H1 (cell line): Measurements from ENCODE around the gene RPAP3. TPM values are rescaled to one million over a fixed set of nuclear protein-coding genes. Genes with fewer than 3 reads are reported as not detected.

Experiments used
- CTCF ChIA-PET: fragments of 300-600 bp; sonication (Branson Sonifier 250); formaldehyde crosslinking; loops from one replicate; lab custom pipeline; 2021; ENCODE audit not compliant: partially characterized antibody; lab: Charles Lee
- POLR2A ChIA-PET: fragments of 300-600 bp; sonication (Branson Sonifier 250); formaldehyde crosslinking; loops from one replicate; lab custom pipeline; 2021; ENCODE audit warnings: inconsistent platforms; ENCODE audit not compliant: partially characterized antibody; lab: Charles Lee
- DNase-seq, 2 experiments: peaks; one replicate each; pipeline versions ENCODE4 v3.0.0 to v3.0.0-alpha.2; 2010 to 2022; ENCODE audit warnings: low spot score in 2 of 2, low read depth in 1 of 2, mixed read lengths in 1 of 2
- FAIRE-seq: peaks from 2 replicates; lab custom pipeline; 2011; peaks lifted over from hg19 to GRCh38; lab: Jason Lieb, UNC
- H2AFZ ChIP-seq: 2 replicates; pipeline ENCODE4 v1.8.1; 2012; ENCODE audit warnings: low read length, inconsistent platforms
- H2AK5ac ChIP-seq: 2 replicates; pipeline ENCODE4 v1.6.1; 2013; ENCODE audit warnings: low read depth, low read length
- H2BK120ac ChIP-seq: replicated peaks from 2 replicates; pipeline ENCODE3; 2013; ENCODE audit warnings: low read depth, low read length, inconsistent platforms
- H2BK12ac ChIP-seq: 2 replicates; pipeline ENCODE4 v1.6.1; 2013; ENCODE audit warnings: low read depth, low read length
- H2BK15ac ChIP-seq: 2 replicates; pipeline ENCODE4 v1.6.1; 2013; ENCODE audit warnings: low read length
- H2BK20ac ChIP-seq: 2 replicates; pipeline ENCODE4 v1.6.1; 2013; ENCODE audit warnings: low read length
- H2BK5ac ChIP-seq: 2 replicates; pipeline ENCODE4 v1.6.1; 2013; ENCODE audit warnings: low read depth, low read length
- H3K14ac ChIP-seq: 2 replicates; pipeline ENCODE4 v1.6.1; 2013; ENCODE audit warnings: inconsistent platforms; ENCODE audit not compliant: insufficient read length
- H3K18ac ChIP-seq: 2 replicates; pipeline ENCODE4 v1.6.1; 2013; ENCODE audit warnings: low read length; ENCODE audit errors: extremely low read depth
- H3K23ac ChIP-seq: 2 replicates; pipeline ENCODE4 v1.6.1; 2013; ENCODE audit warnings: inconsistent platforms; ENCODE audit not compliant: insufficient read length
- H3K23me2 ChIP-seq: 2 replicates; pipeline ENCODE4 v1.6.1; 2013; ENCODE audit warnings: low read depth, low read length
- H3K27ac ChIP-seq: 2 replicates; pipeline ENCODE4 v1.6.1; 2011; ENCODE audit warnings: low read depth, low read length, inconsistent platforms
- H3K27me3 ChIP-seq, 4 experiments: replicated peaks in 1 of 4; 1 replicate in 1 of 4; 2 replicates in 3 of 4; pipeline versions ENCODE4 v1.6.1 to v1.8.1; 2011 to 2013; ENCODE audit warnings: low read length in 3 of 4, mild to moderate bottlenecking in 3 of 4, inconsistent platforms in 2 of 4, mixed read lengths in 2 of 4, moderate library complexity in 1 of 4; ENCODE audit not compliant: control insufficient read depth in 3 of 4, insufficient read depth in 3 of 4; ENCODE audit errors: extremely low read depth in 1 of 4
- H3K36me3 ChIP-seq, 4 experiments: 2 replicates each; pipeline versions ENCODE4 v1.6.1 to v1.8.1; 2011 to 2013; ENCODE audit warnings: mild to moderate bottlenecking in 4 of 4, low read length in 3 of 4, moderate library complexity in 2 of 4, control low read depth in 1 of 4, inconsistent platforms in 1 of 4; ENCODE audit not compliant: insufficient read depth in 4 of 4, control insufficient read depth in 2 of 4
- H3K4ac ChIP-seq: replicated peaks from 2 replicates; pipeline ENCODE3; 2013; ENCODE audit warnings: low read length, low read depth, mixed read lengths, inconsistent platforms; ENCODE audit not compliant: insufficient read length
- H3K4me1 ChIP-seq, 4 experiments: replicated peaks in 1 of 4; 1 replicate in 1 of 4; 2 replicates in 3 of 4; pipeline versions ENCODE4 v1.6.1 to v1.8.1; 2011 to 2013; ENCODE audit warnings: low read length in 3 of 4, inconsistent platforms in 2 of 4, mixed read lengths in 1 of 4; ENCODE audit not compliant: insufficient read depth in 4 of 4, control insufficient read depth in 3 of 4
- H3K4me2 ChIP-seq, 2 experiments: 2 replicates each; pipeline versions ENCODE4 v1.6.1 to v1.8.1; 2011 to 2013; ENCODE audit warnings: low read depth in 2 of 2, low read length in 2 of 2, control low read depth in 1 of 2, inconsistent platforms in 1 of 2, mild to moderate bottlenecking in 1 of 2; ENCODE audit not compliant: insufficient read depth in 1 of 2
- H3K4me3 ChIP-seq, 4 experiments: fragments of 200-600, 300-600 bp in 1 of 4; sonication (generic), shearing (Covaris generic), sonication (Bioruptor Twin) in 1 of 4; 2 replicates each; pipeline versions ENCODE4 v1.5.1 to v1.8.1; 2011 to 2016; ENCODE audit warnings: low read length in 4 of 4, low read depth in 3 of 4, control low read depth in 2 of 4, inconsistent platforms in 2 of 4, mild to moderate bottlenecking in 2 of 4, mixed read lengths in 1 of 4, moderate library complexity in 1 of 4; ENCODE audit not compliant: insufficient read depth in 2 of 4; ENCODE audit errors: extremely low read depth in 1 of 4
- H3K56ac ChIP-seq: replicated peaks from 2 replicates; pipeline ENCODE3; 2013; ENCODE audit warnings: low read depth, mild to moderate bottlenecking, mixed read lengths, low read length, inconsistent platforms; ENCODE audit not compliant: insufficient read length
- H3K79me1 ChIP-seq: 2 replicates; pipeline ENCODE4 v1.6.1; 2013; ENCODE audit warnings: low read depth, low read length, control low read depth
- H3K79me2 ChIP-seq, 2 experiments: 2 replicates each; pipeline versions ENCODE4 v1.6.1 to v1.8.1; 2012 to 2013; ENCODE audit warnings: low read length in 2 of 2, mild to moderate bottlenecking in 2 of 2, inconsistent platforms in 1 of 2; ENCODE audit not compliant: insufficient read depth in 2 of 2, control insufficient read depth in 1 of 2
- H3K9ac ChIP-seq, 4 experiments: replicated peaks in 1 of 4; 1 replicate in 1 of 4; 2 replicates in 3 of 4; pipeline versions ENCODE4 v1.6.1 to v1.8.1; 2011 to 2013; ENCODE audit warnings: low read depth in 3 of 4, low read length in 3 of 4, control low read depth in 2 of 4, mild to moderate bottlenecking in 2 of 4, moderate library complexity in 2 of 4, inconsistent platforms in 1 of 4; ENCODE audit errors: extremely low read depth in 1 of 4
- H3K9me3 ChIP-seq, 2 experiments: 2 replicates each; pipeline versions ENCODE4 v1.6.1 to v1.8.1; 2012 to 2013; ENCODE audit warnings: mild to moderate bottlenecking in 2 of 2, moderate library complexity in 2 of 2, control low read depth in 1 of 2, inconsistent platforms in 1 of 2, low read depth in 1 of 2, low read length in 1 of 2, mixed read lengths in 1 of 2; ENCODE audit not compliant: insufficient read depth in 2 of 2
- H4K20me1 ChIP-seq, 2 experiments: replicated peaks in 1 of 2; 2 replicates each; pipeline versions ENCODE3 to v1.8.1; 2011 to 2013; ENCODE audit warnings: inconsistent platforms in 2 of 2, low read length in 2 of 2, mild to moderate bottlenecking in 1 of 2; ENCODE audit not compliant: insufficient read depth in 2 of 2, control insufficient read depth in 1 of 2
- H4K5ac ChIP-seq: 2 replicates; pipeline ENCODE4 v1.6.1; 2013; ENCODE audit warnings: low read length, low read depth, mixed read lengths, inconsistent platforms; ENCODE audit not compliant: insufficient read length
- H4K8ac ChIP-seq: 2 replicates; pipeline ENCODE4 v1.8.0; 2013; ENCODE audit warnings: mild to moderate bottlenecking, moderate library complexity, low read length, inconsistent platforms; ENCODE audit not compliant: insufficient read depth; ENCODE audit errors: extremely low read depth
- H4K91ac ChIP-seq: replicated peaks from 2 replicates; pipeline ENCODE3; 2013; ENCODE audit warnings: low read length, mixed read lengths, inconsistent platforms; ENCODE audit not compliant: insufficient read length
- CEBPB ChIP-seq: IDR thresholded peaks from 2 replicates; pipeline ENCODE4 v1.6.1; 2012; ENCODE audit warnings: low read depth, low read length
- CHD2 ChIP-seq: IDR thresholded peaks from 2 replicates; pipeline ENCODE4 v1.6.1; 2012; ENCODE audit warnings: low read length, improper control_type of control experiment
- CTBP2 ChIP-seq: IDR thresholded peaks from 2 replicates; pipeline ENCODE4 v1.7.0; 2011; ENCODE audit warnings: borderline replicate concordance, mild to moderate bottlenecking, moderate library complexity, mixed read lengths, low read length; ENCODE audit not compliant: insufficient read depth, insufficient read length
- E2F6 ChIP-seq: IDR thresholded peaks from 2 replicates; pipeline ENCODE4 v1.6.1; 2012; ENCODE audit warnings: inconsistent platforms
- HDAC2 ChIP-seq, 2 experiments: fragments of 300-600 bp in 1 of 2; sonication (generic) in 1 of 2; IDR thresholded peaks; 2 replicates each; pipeline ENCODE4 v1.6.1; 2011 to 2012; ENCODE audit warnings: low read depth in 2 of 2, low read length in 2 of 2, mild to moderate bottlenecking in 2 of 2, moderate library complexity in 2 of 2, borderline replicate concordance in 1 of 2, inconsistent platforms in 1 of 2
- HDAC6 ChIP-seq: IDR thresholded peaks from one replicate; pipeline ENCODE4 v1.7.1; 2012; ENCODE audit warnings: low read depth, mild to moderate bottlenecking, inconsistent platforms, low read length, moderate library complexity
- PHF8 ChIP-seq: fragments of 200-600 bp; sonication (generic); conservative IDR thresholded peaks from 2 replicates; pipeline ENCODE4 v1.7.1; 2012; ENCODE audit warnings: low read depth, mild to moderate bottlenecking, inconsistent platforms, low read length, moderate library complexity
- RBBP5 ChIP-seq: IDR thresholded peaks from 2 replicates; pipeline ENCODE4 v1.7.1; 2012; ENCODE audit warnings: low read depth, mild to moderate bottlenecking, inconsistent platforms, low read length, moderate library complexity, borderline replicate concordance
- TEAD4 ChIP-seq: IDR thresholded peaks from 2 replicates; pipeline ENCODE4 v1.6.1; 2012; ENCODE audit warnings: low read depth, low read length, inconsistent platforms, mixed read lengths
- ZNF274 ChIP-seq: IDR thresholded peaks from 2 replicates; pipeline ENCODE4 v1.7.0; 2012; ENCODE audit warnings: low read length, borderline replicate concordance; ENCODE audit errors: extremely low read depth
- WGBS, 2 experiments: shearing (Covaris generic) in 1 of 2; methylation state at CpG; one replicate each; pipeline versions ENCODE4 v1.1.6 to v1.1.7; 2013 to 2015; ENCODE audit warnings: low lambda C conversion rate in 2 of 2, mixed read lengths in 2 of 2, inconsistent platforms in 1 of 2, low coverage in 1 of 2, missing lambda C conversion rate in 1 of 2; ENCODE audit not compliant: insufficient replicate concordance in 2 of 2, insufficient coverage in 1 of 2, insufficient read length in 1 of 2; ENCODE audit errors: extremely low coverage in 1 of 2, missing lambda C conversion rate in 1 of 2; 5-methylcytosine and 5-hydroxymethylcytosine counted together
- polyA plus RNA-seq, 7 experiments: library from polyadenylated mRNA; depleted of rRNA in 3 of 7; stranded (reverse) in 5 of 7; unstranded in 2 of 7; fragments of >200 nt in 5 of 7; fragments of 200-250 nt in 2 of 7; gene quantifications; 1 replicate in 5 of 7; 2 replicates in 1 of 7; 4 replicates in 1 of 7; pipeline versions ENCODE4 v1.2.1 to v1.2.3, GENCODE V29; 2011 to 2013; ENCODE audit warnings: missing spikeins in 2 of 7, mixed read lengths in 2 of 7
- total RNA-seq: library from RNA; stranded (reverse); fragmentation: NEBNext Ultra II Directional; extraction: Animal tissue kit (Norgen Biotek cat#: 25700); gene quantifications from 2 replicates; pipeline ENCODE4 v1.2.1, GENCODE V29; 2021

RPAP3 gene
- total and polyA plus RNA-seq, 2 of the 8 experiments (the other 6 are each of a cell fraction or from before 2014, with no cell fraction given): 6.4 to 60.5 TPM

DNA sequence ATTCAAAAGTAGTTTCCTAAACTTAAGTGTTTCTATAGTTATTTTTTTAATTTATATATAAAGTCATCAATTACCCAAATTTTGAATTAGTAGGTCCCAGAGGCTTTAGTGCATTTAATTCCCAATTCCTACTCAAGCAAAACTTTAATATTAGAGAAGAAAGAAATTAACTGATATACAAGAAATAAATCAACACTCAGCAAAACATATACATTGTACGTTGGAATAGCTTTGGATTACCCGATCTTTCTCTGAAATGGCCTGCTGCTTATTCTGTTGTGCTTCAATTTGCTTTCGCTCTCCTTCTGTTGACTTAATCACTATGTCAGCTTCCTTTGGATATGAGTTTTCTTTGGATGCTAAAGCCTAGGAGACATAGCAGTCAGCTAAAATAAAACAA lies 18.2 kb downstream of the RPAP3 start:
- no peaks in the 10 kb centered on the region for H3K79me2 ChIP-seq
- peaks cover 0 to 16% (median 2%) of the 10 kb centered on the region in 4 experiments; a peak in 6 of 8 replicates for H3K36me3 ChIP-seq
- H3K4ac ChIP-seq: no peak overlapping the region
- H4K91ac ChIP-seq: no peak overlapping the region
- H3K4me2 ChIP-seq: no peak overlapping the region
- ChIA-PET CTCF (interaction anchor here (1.1 to 4.8 kb wide), 5 partner anchors 22 to 655 kb away, joined by 3 to 59 read pairs (median 12); no protein-coding TSS in a partner anchor), POLR2A (no interaction called here)
- no peak overlapping the region for H3K18ac ChIP-seq
- H3K27ac ChIP-seq: no peak overlapping the region
- H4K5ac ChIP-seq: no peak overlapping the region
- no peaks in the 10 kb centered on the region for H3K79me1 ChIP-seq
- H3K27me3 ChIP-seq: no peaks in the 10 kb centered on the region
- H2AK5ac ChIP-seq: no peak overlapping the region
- H2BK20ac ChIP-seq: no peak overlapping the region
- no peak overlapping the region for H3K4me3 ChIP-seq
- no peak overlapping the region for H2BK15ac ChIP-seq
- no peak overlapping the region for H3K23ac ChIP-seq
- peaks cover 0 to 2% of the 10 kb centered on the region in 2 experiments for H4K20me1 ChIP-seq
- H2BK12ac ChIP-seq: no peak overlapping the region
- FAIRE-seq (no peak), DNase-seq (no peak)
- H2BK120ac ChIP-seq: no peak overlapping the region
- no peak overlapping the region for H3K14ac ChIP-seq
- no peaks in the 10 kb centered on the region for H3K23me2 ChIP-seq
- no peak overlapping the region for H2BK5ac ChIP-seq
- no peak overlapping the region for H2AFZ ChIP-seq
- H3K56ac ChIP-seq: no peak overlapping the region
- H4K8ac ChIP-seq: no peak overlapping the region
- no peaks in the 10 kb centered on the region for H3K9me3 ChIP-seq
- H3K4me1 ChIP-seq: no peaks in the 10 kb centered on the region
- 75% methylated on average over 3 of the region's 3 CpGs; no CpG with 5 or more reads in 1 of the 2 experiments for WGBS, 2 experiments
- H3K9ac ChIP-seq: no peak overlapping the region
- TF ChIP-seq CTBP2 (no peak), HDAC2 (IDR thresholded peaks at IDR 0.05; ENCODE audit: borderline replicate concordance in 1 of 2, low read depth in 2 of 2, low read length in 2 of 2) (no peak), ZNF274 (no peak), RBBP5 (no peak), E2F6 (no peak), CHD2 (no peak), PHF8 (no peak), CEBPB (no peak), HDAC6 (no peak), TEAD4 (no peak)
